ENCODE data around the gene NOC3L.
"Not testable (repeated sequence)": the region's sequence is repeated elsewhere in the genome, so short reads cannot be mapped to it uniquely, and the experiment has no call there.

NOC3L gene

DNA sequence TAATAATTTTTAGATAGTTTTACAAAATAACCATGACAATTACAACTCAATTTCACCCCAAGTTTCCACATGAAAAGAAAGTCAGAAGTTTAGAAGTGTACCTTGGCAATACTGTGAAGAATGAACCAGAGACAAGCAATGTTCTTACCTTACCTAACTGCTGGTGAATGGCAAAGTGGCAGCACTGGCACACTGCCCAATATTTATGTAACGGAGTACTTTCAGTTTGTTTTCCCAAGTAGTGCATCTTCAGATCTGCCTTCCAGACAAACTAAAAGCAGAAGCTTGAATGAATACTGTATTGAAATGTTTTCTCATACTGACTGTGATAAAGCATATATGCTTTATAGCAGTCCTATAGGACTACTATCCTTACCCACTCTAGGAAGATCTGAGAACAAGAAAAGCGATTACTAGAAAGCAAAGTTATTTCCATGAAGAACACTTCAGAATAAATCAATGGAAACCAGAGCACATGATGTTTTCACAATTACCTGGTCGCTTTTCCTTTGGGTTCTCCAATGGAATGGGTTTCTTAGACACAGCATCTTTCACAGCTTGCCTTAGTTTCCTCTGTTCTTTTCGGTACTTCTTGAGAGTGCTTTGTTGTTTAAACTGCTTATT, 1.5 kb downstream of the NOC3L start:
- DNase-seq (ENCODE audit: low read depth in 3 of 3), result no peak

DNA sequence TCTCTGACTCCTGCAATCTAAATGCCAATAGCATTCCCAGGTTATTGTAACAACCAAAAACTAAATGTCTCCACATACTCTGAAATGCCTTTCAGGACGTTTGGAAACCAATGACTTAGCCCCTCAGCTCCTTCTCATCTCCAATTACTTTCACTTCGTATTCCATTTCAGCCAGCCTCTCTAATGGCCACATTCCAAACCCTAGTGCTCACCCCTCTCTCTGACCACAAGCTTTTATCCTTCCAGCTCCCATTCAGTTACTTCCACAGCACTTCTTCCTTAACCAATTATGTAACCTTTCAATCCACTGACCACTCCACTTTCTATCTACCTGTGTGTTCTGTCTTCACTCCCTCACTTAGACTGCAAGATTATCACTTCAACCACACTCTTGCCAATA, 4.3 kb downstream of the NOC3L start:
- DNase-seq (ENCODE audit: low read depth in 3 of 3), result no peak

DNA sequence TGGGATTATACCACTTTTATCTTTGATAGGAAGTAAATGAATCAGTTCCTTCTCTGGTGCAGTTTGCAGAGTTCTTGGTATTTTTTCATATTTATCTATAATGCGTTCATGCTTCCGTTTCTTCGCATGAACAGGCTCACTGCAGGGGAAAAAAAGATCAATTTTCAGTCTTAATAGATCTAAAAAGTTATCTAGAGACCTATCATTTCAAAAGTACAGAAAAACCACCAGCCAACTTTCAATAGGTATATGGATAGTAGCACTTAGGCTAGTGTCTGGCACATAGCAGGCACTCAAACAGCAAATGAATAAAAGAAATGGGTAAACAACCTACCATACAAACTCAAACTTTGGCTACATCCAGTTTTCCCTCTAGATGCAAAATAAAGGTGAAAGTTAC, 5.5 kb downstream of the NOC3L start:
- no peak for DNase-seq (ENCODE audit: low read depth in 3 of 3)

DNA sequence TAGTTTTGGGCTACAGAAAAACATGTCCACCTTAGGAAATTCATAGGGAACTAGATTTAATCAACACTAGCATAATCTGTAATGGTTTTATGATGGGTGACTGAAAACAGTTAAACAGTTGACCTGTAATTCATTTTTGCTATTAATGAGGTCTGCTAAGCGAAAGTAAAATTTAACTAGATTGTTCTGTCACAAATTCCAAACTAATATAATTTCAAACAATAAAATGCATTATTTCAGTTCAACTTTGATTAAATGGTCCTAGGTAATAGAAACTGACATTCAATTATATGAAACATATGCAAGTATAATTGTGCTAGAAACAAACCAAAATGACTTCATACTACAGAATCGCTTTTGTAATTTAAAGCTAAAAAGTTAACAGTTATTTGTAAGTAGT, 6.9 kb downstream of the NOC3L start:
- DNase-seq (ENCODE audit: low read depth in 3 of 3), result no peak

DNA sequence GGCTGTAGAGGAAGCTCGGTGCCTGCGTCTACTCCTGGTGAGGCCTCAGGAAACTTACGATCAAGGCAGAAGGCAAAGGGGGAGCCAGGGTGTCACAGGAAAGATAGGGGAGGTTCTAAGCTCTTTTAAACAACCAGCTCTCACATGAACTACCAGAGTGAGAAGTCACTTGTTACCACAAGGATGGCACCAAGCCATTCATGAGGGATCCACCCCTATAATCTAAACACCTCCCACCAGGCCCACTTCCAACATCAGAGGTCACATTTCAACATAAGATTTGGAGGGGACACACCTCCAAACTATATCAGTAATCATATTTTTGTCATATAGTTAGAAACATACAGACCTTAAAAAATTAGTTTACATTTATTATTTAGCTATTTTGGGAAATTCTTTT, 9.4 kb downstream of the NOC3L start:
- DNase-seq (ENCODE audit: low read depth in 3 of 3), result no peak

DNA sequence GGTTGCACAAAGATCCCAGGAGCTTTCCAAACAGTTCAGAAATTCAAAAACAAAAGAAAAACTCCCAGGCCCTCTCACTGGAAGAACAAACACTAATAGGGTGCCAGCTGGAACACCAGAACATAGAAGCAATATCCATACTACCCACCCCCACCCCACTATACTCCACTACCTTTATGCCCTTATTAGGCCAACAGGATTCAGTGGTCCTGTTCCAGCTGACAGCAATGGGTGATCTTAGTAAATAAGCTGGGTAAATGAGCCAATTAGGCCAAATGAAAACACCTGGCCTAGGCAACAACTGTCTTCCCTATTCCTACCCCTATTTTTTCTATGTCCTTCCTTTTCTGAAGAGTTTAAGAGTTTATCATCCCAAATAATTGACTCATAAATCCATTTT, 11.7 kb downstream of the NOC3L start:
- DNase-seq (ENCODE audit: low read depth in 3 of 3), result no peak

DNA sequence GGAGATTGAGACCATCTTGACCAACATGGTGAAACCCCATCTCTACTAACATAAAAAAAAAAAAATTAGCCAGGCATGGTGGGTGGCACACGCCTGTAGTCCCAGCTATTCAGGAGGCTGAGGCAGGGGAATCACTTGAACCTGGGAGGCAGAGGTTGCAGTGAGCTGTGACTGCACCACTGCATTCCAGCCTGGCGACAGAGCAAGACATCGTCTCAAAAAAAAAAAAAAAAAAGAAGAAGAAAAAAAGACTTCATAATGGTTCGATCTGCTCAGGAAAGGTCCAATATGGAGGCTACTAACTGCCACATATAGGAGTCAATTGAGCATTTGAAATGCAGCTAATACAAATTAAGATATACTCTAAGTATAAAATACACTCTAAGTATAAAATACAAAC, 12.2 kb downstream of the NOC3L start:
- not testable (repeated sequence) for DNase-seq (ENCODE audit: low read depth in 3 of 3)

DNA sequence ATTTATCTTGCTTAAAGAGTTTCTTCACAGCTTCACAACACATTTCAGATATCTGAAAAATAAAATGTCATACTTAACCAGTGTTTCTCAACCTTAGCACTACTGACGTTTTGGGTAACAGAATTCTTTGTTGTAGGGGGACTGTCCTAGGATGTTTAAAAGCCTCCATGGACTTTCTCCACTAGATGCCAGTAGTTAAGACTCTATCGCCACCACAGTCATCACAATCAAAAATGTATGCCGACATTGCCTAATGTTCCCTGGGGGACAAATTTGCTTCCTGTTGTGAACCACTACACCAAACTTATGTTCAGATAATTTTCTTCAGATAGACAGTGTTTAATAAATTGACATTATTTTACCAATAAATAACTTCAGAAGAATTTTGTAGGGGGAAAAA, 13.4 kb downstream of the NOC3L start:
- no peak for DNase-seq (ENCODE audit: low read depth in 3 of 3)

DNA sequence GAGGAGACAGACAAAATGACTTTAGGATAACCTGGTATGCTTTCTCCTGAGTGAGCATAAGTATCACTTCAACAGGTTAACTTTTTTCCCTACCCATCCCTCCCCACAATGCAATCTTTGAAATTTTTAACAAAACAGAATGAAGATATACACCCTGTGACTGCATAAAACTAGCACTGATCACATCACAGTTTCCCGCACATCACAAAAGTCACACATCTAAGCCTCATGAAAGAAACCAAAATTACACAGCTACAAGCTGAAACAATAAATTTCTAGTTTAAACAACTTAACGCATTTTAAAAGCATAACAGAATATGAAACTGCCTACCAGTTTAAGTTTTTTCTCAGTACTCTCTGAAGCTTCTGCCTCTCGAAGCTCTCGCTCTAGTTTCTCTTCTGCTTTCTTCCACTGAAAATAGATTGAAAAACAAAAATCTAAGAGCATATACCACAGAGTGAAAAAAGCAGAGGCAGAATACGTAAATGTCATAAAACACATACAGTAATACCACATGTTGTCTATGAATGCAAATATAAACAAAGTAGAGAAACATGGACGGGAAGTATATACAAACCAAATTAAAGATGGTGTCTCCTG, 18.1 kb downstream of the NOC3L start:
- no peak for DNase-seq (ENCODE audit: low read depth in 3 of 3)

DNA sequence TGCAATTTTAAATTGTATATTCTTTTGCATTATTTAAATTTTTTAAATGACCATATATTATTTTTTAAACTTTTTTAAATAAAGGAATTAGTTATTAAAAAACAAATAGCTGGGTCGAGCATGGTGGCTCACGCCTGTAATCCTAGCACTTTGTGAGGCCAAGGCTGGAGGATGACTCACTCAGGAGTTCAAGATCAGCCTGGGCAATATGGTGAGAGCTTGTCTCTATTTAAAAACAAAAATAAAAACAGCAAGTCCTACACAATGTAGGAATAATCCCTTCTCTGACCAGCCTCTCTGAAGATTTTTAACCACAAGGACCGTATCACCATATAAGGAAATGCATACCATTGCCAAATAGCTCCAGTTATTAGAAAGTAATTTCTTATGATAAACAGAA, 19.6 kb downstream of the NOC3L start:
- no peak for DNase-seq (ENCODE audit: low read depth in 3 of 3)

DNA sequence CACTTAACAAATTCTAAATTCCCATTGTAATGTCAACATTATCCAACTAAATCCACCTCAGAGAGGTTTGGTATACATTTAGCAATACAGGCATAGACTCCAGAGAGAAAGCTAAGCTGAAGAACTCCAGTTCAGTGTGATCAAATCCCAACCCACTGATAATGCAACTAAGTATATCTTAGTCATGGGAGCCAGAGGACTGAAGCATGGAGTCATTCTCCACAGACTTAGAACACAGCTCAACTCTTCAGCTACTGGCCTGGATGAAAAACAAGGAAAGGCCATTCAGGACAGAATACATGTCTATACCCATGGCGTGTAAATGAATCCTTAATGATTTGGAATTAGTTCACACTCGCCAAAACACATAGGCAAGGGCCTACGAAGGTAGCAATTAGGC, 27.9 kb downstream of the NOC3L start:
- no peak for DNase-seq (ENCODE audit: low read depth in 3 of 3)

DNA sequence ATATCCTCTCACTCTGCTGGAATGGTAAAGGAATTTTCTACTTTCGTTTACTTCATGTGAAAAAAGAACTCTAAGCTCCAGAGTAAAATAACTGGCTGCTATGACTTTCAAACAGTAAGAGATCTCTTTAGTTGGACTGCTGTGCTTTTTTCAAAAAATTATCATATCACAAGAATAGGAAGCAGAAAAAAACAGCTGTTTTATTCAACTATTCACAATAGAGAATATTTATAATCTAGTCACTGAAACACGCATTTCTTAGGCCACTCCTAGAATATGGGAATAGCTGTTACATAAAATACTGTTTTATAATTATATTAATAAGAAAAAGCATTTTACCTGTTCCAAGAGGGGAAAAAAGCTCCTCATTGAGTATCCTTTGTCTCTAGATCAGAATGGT, 29.7 kb downstream of the NOC3L start:
- DNase-seq (ENCODE audit: low read depth in 3 of 3), result no peak

DNA sequence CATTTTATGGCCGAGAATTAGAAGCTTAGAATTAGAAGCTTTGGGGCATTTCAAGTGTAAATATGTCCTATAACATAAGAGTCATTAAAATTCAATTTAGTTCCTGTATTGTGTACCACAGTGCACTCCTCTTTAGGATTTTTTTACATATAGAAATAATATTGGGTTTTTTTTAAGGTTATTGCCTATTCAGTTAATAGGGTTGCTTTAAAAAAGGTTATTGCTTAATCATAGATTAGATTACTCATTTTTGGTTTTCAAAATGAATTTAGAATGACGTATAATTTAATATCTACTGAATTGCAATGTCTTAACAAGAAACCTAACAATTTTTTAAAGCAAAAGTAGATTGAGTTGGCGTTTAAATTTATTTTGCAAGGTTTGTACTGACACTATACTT, 34.1 kb downstream of the NOC3L start:
- DNase-seq (ENCODE audit: low read depth in 3 of 3), result no peak

DNA sequence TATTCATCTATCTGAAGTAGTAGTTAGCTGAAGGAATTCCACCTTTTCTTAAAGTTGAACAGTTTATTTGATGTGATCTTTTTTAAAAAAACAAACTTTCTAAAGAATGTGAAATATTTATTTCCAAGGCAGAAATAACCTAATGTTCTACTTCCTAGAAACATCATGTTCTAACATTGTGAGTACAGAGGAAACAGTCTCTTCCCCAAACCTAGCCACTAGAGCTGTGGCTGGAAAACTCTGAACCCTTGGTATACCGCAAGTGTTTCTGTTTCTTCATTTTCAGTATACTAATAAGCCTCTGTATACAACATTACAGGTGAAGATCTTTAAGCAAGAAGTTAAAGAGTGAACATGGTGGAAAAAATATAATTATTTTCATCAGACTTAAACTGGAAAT, 35.1 kb downstream of the NOC3L start:
- DNase-seq (ENCODE audit: low read depth in 3 of 3), result no peak

DNA sequence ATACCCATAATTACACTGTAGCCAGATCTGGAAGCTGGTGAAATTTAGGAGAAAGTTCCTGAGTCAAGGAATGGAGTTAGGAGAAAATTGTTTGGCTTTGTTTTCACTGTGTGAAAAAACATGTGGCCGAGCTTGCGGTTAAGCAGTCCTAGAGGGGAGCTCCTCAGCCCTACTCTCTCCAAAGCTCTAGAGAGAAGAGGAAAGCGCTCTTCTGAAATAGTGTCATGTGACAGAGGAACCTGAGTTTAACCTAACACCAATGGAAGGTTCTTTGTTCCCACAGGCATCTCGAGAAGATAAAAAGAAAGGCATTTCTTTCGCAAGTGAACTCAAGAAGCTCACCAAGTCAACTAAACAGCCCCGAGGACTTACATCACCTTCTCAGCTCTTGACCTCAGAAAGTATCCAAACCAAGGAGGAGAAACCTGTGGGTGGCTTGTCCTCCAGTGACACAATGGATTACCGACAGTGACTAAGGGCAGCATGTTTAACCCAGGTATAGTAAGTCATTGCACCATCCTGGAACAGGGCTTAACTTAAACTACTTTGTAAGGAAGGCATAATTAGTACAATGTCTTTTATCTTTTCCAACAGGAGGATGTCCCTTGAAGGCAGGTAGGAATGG, 38.0 kb downstream of the NOC3L start:
- no peak for DNase-seq (ENCODE audit: low read depth in 3 of 3)

DNA sequence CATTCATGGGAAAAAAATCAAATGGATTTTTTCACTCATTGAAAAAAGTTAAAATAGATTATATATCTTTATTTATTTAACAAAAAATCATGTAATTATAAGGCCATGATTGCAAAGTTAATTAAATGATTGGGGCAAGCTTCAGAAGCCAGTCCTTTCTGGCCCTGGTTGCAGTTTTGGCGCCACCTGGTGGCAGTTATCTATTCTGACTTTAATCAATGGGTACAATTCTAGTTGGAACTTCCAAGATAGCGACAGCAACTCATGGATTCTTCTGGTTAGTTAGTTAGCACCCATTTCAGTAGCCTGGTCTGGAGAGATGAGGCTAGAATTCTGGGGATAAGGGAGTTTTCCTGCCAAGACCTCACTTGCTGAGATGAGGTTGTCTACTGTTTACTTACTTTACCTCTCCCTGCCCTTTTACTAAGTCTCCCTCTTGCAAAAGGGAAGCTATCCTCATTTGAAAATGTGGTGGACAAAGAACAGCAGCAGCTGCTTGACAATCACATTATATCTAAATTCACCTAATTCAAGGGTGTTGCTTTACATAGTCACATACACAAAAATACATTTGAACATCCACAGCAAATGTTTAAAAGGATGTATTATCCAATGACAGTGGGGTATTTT, 42.3 kb downstream of the NOC3L start:
- peak; percentile 12 to 34 (median 23) for DNase-seq (ENCODE audit: low read depth in 3 of 3)

DNA sequence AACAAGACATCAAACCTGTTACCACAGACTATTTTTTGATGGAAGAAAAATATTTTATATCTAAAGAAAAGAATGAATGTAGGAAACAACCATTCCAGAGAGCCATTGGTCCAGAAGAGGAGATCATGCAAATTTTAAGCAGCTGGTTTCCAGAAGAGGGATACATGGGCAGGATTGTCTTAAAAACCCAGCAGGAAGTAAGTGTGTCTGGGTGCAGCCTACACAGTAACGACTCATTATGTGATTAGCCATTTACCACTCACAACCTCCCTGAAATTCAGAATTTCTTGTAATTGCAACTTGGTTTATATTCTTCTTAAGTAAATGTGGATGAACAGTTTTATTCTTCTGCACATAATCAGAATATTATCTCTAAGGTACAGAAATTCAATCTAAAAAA, 46.2 kb downstream of the NOC3L start:
- no peak for DNase-seq (ENCODE audit: low read depth in 3 of 3)

DNA sequence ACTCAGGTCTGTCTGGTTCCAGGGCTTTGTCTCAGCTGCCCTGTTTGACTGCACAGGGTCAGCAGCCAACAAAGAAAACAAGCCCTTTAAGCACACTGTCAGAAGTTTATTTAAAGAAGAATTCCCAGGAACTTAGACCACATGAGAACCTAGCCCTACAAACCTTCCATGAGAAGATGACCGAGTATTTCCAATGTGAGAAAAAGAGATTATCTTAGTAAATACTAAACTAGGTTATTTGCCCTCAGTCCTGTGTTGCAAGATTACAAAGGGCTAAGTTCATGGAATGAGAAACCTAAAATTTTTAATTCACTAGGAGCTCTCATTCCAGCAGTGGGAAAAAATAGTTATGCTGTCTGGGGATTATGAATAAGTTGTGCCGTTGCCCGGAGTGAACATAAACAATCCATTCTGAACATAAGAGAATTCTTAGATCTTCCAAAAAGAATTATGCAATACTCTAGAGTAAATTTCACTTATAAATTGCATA, 46.7 kb downstream of the NOC3L start:
- DNase-seq (ENCODE audit: low read depth in 3 of 3), result no peak

DNA sequence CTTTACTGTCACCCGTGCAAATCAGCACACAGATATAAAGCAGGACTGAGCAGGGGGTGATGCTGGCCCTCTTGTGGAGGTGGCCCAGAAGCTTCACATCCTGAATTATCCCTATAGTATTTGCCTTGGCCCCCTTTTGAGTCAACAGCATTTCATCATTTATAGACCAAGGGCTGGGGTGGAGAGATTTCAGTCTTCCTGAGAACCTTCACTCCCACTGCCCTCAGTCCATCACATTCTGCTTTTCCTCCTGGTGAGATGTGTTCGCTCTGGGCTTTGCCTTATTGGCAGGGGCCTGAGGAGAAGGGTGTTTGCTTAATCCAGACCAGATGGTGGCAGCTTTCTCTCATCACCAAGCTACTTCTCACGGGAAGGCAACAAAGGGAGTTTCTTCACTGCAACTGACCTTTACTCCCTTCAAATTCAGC, 47.7 kb downstream of the NOC3L start:
- DNase-seq (ENCODE audit: low read depth in 3 of 3), result no peak

DNA sequence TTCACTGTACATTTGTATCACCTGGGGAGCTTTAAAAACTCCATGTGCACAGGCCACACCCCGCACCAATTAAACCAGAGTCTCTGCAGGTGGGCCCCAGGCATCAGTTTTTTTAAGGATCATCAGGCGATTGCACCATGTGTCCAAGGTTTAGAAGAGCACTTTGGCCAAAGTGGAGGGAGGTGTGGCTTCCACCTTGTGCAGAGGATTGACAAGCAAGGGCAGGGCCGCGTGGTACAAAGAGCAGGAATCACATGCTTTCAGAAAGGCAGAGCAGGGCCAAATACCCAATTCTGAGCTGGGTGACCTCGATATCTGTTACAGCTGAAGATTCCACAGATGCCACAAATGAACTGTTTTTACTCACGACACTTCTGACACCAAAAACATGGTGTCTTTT, 52.4 kb downstream of the NOC3L start:
- DNase-seq (ENCODE audit: low read depth in 3 of 3), result no peak

DNA sequence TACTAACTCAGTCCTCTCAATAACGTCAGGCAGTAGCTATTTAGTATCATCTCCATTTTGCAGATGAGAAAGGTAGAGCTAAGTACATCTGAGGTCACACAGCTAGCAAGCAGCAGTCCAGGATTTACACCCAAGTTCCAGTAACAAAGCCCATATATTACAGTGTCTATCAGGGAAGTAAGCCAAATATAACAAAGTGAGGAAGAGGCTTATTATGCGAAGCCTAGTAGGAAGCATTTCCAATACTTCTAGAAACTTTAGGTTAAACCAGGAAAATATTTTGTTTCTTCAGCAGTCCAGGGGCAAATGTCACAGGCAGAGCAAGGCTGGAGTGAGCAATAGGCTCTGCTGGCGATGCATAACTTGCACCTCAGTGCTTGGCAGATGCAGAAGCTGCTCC, 53.9 kb downstream of the NOC3L start:
- DNase-seq (ENCODE audit: low read depth in 3 of 3), result no peak

DNA sequence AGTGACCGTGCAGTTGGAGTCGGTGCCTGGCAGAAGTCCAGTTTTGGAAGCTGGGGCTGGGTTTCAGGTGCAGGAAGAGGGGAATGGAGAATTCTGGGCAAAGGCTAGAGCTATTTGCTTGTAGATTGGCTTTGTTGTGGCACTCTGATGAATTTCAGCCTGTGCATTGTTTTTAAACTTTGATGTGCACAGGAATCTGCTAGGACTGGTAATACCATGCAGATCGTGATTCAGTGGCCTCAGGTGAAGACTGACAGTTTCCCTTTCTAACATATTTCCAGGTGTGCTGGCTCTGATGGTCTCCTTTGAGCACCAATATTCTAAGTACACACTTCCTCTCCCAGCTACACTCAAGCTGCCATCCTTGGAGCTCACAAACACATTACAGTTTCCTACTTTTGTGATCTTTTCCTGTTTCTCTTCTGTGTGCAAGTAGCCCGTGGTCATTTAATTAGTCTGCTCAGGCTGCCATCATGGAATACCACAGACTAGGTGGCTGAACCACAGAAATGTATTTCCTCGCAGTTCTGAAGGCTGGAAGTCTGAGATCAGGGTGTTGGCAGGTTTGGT, 55.6 kb downstream of the NOC3L start:
- DNase-seq (ENCODE audit: low read depth in 3 of 3), result no peak

DNA sequence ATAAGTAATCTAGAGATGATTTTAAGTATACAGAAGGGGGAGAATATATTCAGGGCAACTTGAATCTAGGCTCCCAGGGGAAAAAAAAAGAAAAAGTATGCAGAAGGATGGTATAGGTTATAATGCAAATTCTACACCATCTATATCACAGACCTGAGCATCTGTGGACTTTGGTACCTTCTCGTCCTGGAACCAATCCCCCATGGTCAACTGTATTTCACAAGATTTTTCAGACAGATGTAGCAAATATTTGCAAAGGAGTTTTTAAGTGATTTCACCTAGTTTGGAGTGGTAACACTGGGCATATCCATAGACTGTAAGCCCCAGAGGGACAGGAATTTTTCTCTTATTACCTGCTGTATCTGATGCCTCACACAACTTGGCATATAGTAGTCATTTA, 58.8 kb downstream of the NOC3L start:
- no peak for DNase-seq (ENCODE audit: low read depth in 3 of 3)

Data from stimulated activated CD4-positive, alpha-beta T cell treated with anti-CD3 and anti-CD28 coated beads, TNF-alpha, amount 100 ng/mL, for 4 hours (primary cell).